Calu3 (cell line): ENCODE data around the gene GRIN3A. TPM values are rescaled to one million over a fixed set of nuclear protein-coding genes. Genes with fewer than 3 reads are reported as not detected.

Experiments
- BruUV-seq: library from RNA; stranded (reverse); fragments of 400-500 nt; replicated peaks from 2 replicates; lab custom pipeline; 2021; lab: Mats Ljungman, UMichigan
- CTCF ChIA-PET: fragments of 300-600 bp; sonication (Branson Sonifier 250); formaldehyde crosslinking; loops from one replicate; lab custom pipeline; 2022; ENCODE audit warnings: antibody characterized with exemption; lab: Charles Lee
- DNase-seq: peaks from one replicate; pipeline ENCODE4 v3.0.0; 2022
- H3K27ac Mint-ChIP-seq: one replicate; pipeline ENCODE4 v1.8.0; 2022; ENCODE audit warnings: mixed read lengths; ENCODE audit not compliant: unreplicated experiment
- H3K27me3 Mint-ChIP-seq: one replicate; pipeline ENCODE4 v1.8.0; 2022; ENCODE audit warnings: mixed read lengths; ENCODE audit not compliant: unreplicated experiment
- H3K36me3 Mint-ChIP-seq: one replicate; pipeline ENCODE4 v1.8.0; 2022; ENCODE audit warnings: mild to moderate bottlenecking, moderate library complexity, mixed read lengths; ENCODE audit not compliant: insufficient read depth, unreplicated experiment
- H3K4me1 Mint-ChIP-seq: one replicate; pipeline ENCODE4 v1.8.0; 2022; ENCODE audit warnings: mild to moderate bottlenecking, low read depth, mixed read lengths; ENCODE audit not compliant: unreplicated experiment
- H3K4me3 Mint-ChIP-seq: one replicate; pipeline ENCODE4 v1.8.0; 2022; ENCODE audit warnings: mild to moderate bottlenecking, low read depth, moderate library complexity, mixed read lengths; ENCODE audit not compliant: unreplicated experiment
- H3K9me3 Mint-ChIP-seq: one replicate; pipeline ENCODE4 v1.8.0; 2022; ENCODE audit warnings: low read depth, mixed read lengths; ENCODE audit not compliant: unreplicated experiment
- CTCF ChIP-seq: fragments of 200-600 bp; IDR thresholded peaks from one replicate; pipeline ENCODE4 v1.8.0; 2022; ENCODE audit warnings: antibody characterized with exemption; ENCODE audit not compliant: unreplicated experiment
- intact Hi-C: fragments of 100-400 bp; cut with micrococcal nuclease; formaldehyde crosslinking; loops from one replicate; pipeline ENCODE4 v1.10.0; 2022; ENCODE audit not compliant: unreplicated experiment
- total RNA-seq: library from RNA; stranded (reverse); gene quantifications from 2 replicates; pipeline ENCODE4 v1.2.3, GENCODE V29; 2022

GRIN3A gene
- total RNA-seq, 1 experiment from 2014 or later = not detected

- no TSS peak for BruUV-seq
- no peak overlapping the region for H3K27ac Mint-ChIP-seq
- H3K4me3 Mint-ChIP-seq = no peak overlapping the region
- H3K27me3 Mint-ChIP-seq = no peaks in the 10 kb centered on the region
- no peak for TF ChIP-seq CTCF
- intact Hi-C loops = loop anchor here (10.0 kb wide), 1 partner anchor 63 kb away; no protein-coding TSS in a partner anchor
- no peaks in the 10 kb centered on the region for H3K9me3 Mint-ChIP-seq
- H3K4me1 Mint-ChIP-seq = no peaks in the 10 kb centered on the region
- H3K36me3 Mint-ChIP-seq = no peaks in the 10 kb centered on the region
- DNase-seq = no peak
- CTCF ChIA-PET = no interaction called here
Measured at GRCh38 chr9:101691657-101692056, 46.8 kb downstream of the GRIN3A start.

GRCh38 chr9:101689039-101689438, 49.4 kb downstream of the GRIN3A start:
- DNase-seq = no peak
- Mint-ChIP-seq H3K4me3 (no peak overlapping the region), H3K4me1 (no peaks in the 10 kb centered on the region), H3K9me3 (no peaks in the 10 kb centered on the region), H3K27me3 (no peaks in the 10 kb centered on the region), H3K27ac (no peak overlapping the region), H3K36me3 (no peaks in the 10 kb centered on the region)
- CTCF ChIA-PET = no interaction called here
- TF ChIP-seq CTCF = no peak
- intact Hi-C loops = no loop called here
- no TSS peak for BruUV-seq

GRCh38 chr9:101684665-101685064, 53.8 kb downstream of the GRIN3A start:
- TF ChIP-seq CTCF = no peak

GRCh38 chr9:101683236-101683635, 55.2 kb downstream of the GRIN3A start:
- no peaks in the 10 kb centered on the region for H3K4me1 Mint-ChIP-seq
- no peak overlapping the region for H3K27ac Mint-ChIP-seq
- no peak overlapping the region for H3K4me3 Mint-ChIP-seq
- no peaks in the 10 kb centered on the region for H3K9me3 Mint-ChIP-seq
- CTCF ChIA-PET = no interaction called here
- H3K36me3 Mint-ChIP-seq = no peaks in the 10 kb centered on the region
- H3K27me3 Mint-ChIP-seq = no peaks in the 10 kb centered on the region
- no peak for TF ChIP-seq CTCF
- intact Hi-C loops = no loop called here
- no peak for DNase-seq
- no TSS peak for BruUV-seq

More at GRCh38 chr9:101684665-101685064, 53.8 kb downstream of the GRIN3A start:
- Mint-ChIP-seq H3K4me3 (no peak overlapping the region), H3K27ac (no peak overlapping the region), H3K27me3 (no peaks in the 10 kb centered on the region), H3K4me1 (no peaks in the 10 kb centered on the region), H3K9me3 (no peaks in the 10 kb centered on the region), H3K36me3 (no peaks in the 10 kb centered on the region)
- intact Hi-C loops = no loop called here
- CTCF ChIA-PET = no interaction called here
- BruUV-seq = no TSS peak
- DNase-seq = no peak
